Measurements from ENCODE around the gene MICAL2.

Gene MICAL2

GRCh38 chr11:12298610-12299009 is 188.2 kb downstream of the MICAL2 start:
- H3K4me1 ChIP-seq = no peaks in the 10 kb centered on the region
- no peak overlapping the region for H3K4me2 ChIP-seq (ENCODE audit: low read length)
- H3K9me3 ChIP-seq (ENCODE audit: control insufficient read depth, low read length) = no peaks in the 10 kb centered on the region
- H3K27ac ChIP-seq = no peak overlapping the region
- no peaks in the 10 kb centered on the region for H3K79me2 ChIP-seq
- no peaks in the 10 kb centered on the region for H3K27me3 ChIP-seq (ENCODE audit: control insufficient read depth, insufficient read depth, low read length)
- no peak overlapping the region for H3K4me3 ChIP-seq (ENCODE audit: low read depth, low read length)
- H3K36me3 ChIP-seq (ENCODE audit: control insufficient read depth, insufficient read depth, low read length) = no peaks in the 10 kb centered on the region
- no peak overlapping the region for H2AFZ ChIP-seq
- H3K9ac ChIP-seq = no peak overlapping the region
- no peak for TF ChIP-seq CTCF (IDR thresholded peaks at IDR 0.05)

GRCh38 chr11:12301379-12301778 is 191.0 kb downstream of the MICAL2 start:
- no peak for TF ChIP-seq CTCF (IDR thresholded peaks at IDR 0.05)
- no peak overlapping the region for H2AFZ ChIP-seq
- H3K9me3 ChIP-seq (ENCODE audit: control insufficient read depth, low read length) = no peaks in the 10 kb centered on the region
- H3K4me3 ChIP-seq (ENCODE audit: low read depth, low read length) = no peak overlapping the region
- H3K4me1 ChIP-seq = no peaks in the 10 kb centered on the region
- no peaks in the 10 kb centered on the region for H3K36me3 ChIP-seq (ENCODE audit: control insufficient read depth, insufficient read depth, low read length)
- H3K4me2 ChIP-seq (ENCODE audit: low read length) = no peak overlapping the region
- H3K79me2 ChIP-seq = no peaks in the 10 kb centered on the region
- no peak overlapping the region for H3K27ac ChIP-seq
- H3K27me3 ChIP-seq (ENCODE audit: control insufficient read depth, insufficient read depth, low read length) = no peaks in the 10 kb centered on the region
- H3K9ac ChIP-seq = no peak overlapping the region

- Histone ChIP-seq H3K9ac (no peak overlapping the region), H3K4me3 (ENCODE audit: low read depth, low read length) (no peak overlapping the region), H3K4me2 (ENCODE audit: low read length) (no peak overlapping the region), H3K27me3 (ENCODE audit: control insufficient read depth, insufficient read depth, low read length) (no peaks in the 10 kb centered on the region), H3K4me1 (no peaks in the 10 kb centered on the region), H3K36me3 (ENCODE audit: control insufficient read depth, insufficient read depth, low read length) (no peaks in the 10 kb centered on the region), H3K27ac (no peak overlapping the region), H2AFZ (no peak overlapping the region), H3K79me2 (no peaks in the 10 kb centered on the region), H3K9me3 (ENCODE audit: control insufficient read depth, low read length) (no peaks in the 10 kb centered on the region)
- TF ChIP-seq CTCF (IDR thresholded peaks at IDR 0.05) = no peak
These were observed 193.2 kb downstream of the MICAL2 start for GRCh38 chr11:12303421-12304149.

GRCh38 chr11:12306830-12307229 is 196.4 kb downstream of the MICAL2 start:
- H3K9ac ChIP-seq = no peak overlapping the region
- H3K9me3 ChIP-seq (ENCODE audit: control insufficient read depth, low read length) = no peaks in the 10 kb centered on the region
- H3K27me3 ChIP-seq (ENCODE audit: control insufficient read depth, insufficient read depth, low read length) = no peaks in the 10 kb centered on the region

More at GRCh38 chr11:12306830-12307229, 196.4 kb downstream of the MICAL2 start:
- no peaks in the 10 kb centered on the region for H3K79me2 ChIP-seq
- H3K4me3 ChIP-seq (ENCODE audit: low read depth, low read length) = no peak overlapping the region
- H2AFZ ChIP-seq = no peak overlapping the region
- no peak for TF ChIP-seq CTCF (IDR thresholded peaks at IDR 0.05)
- no peaks in the 10 kb centered on the region for H3K4me1 ChIP-seq
- H3K27ac ChIP-seq = no peak overlapping the region
- H3K4me2 ChIP-seq (ENCODE audit: low read length) = no peak overlapping the region
- H3K36me3 ChIP-seq (ENCODE audit: control insufficient read depth, insufficient read depth, low read length) = no peaks in the 10 kb centered on the region

All from parathyroid adenoma (tissue), 2 donors.